HG02870 (cell line): ENCODE data around the gene CEP350.
"Not testable (repeated sequence)": the region's sequence is repeated elsewhere in the genome, so short reads cannot be mapped to it uniquely, and the experiment has no call there.

Source experiments
- ATAC-seq: cut with Tn5 transposase; IDR thresholded peaks from one replicate; pipeline ENCODE4 v1.9.1; 2021; ENCODE audit warnings: mild to moderate bottlenecking, moderate library complexity; ENCODE audit not compliant: unreplicated experiment

The CEP350 gene

DNA sequence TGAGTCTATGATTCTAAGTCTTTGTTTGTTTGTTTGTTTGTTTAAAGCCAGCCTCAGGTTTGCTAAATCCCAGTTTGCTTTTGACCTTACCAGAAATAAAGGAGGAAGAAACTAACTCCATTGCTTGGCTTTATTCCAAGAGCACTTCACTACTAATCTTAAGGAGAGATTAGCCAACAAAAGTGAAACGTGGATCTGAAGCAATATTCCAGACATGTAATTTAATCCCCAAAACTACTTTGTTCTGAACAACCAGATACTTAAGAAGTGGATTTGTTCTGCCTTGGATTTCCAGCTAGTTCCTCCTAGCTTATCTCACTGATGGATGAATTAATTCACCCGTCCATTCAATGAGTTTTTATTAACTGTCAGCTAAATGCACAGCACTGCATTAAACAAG lies 15.9 kb upstream of the CEP350 start:
- no peak for ATAC-seq

DNA sequence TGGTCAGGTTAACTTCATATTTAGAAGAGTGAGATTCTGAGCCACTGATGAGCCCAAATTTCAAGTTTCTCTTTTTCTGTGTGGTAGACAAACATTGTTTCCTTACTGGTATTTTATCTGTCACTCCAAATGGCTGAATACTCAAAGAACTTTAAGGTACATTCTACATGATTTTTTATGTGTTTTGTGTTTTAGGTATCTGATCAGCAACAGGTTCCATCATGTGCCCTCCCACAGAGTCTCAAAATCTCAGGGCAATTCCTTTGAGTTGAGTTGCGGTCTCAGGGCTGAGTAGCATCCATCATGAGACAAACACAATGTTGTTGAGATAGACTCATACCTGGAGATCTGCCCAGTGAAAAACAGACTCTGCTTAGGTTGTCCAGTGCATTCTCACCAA lies 14.7 kb upstream of the CEP350 start:
- no peak for ATAC-seq

- no peak for ATAC-seq
Measured at GRCh38 chr1:179941454-179941853, 13.2 kb upstream of the CEP350 start.

GRCh38 chr1:179950651-179951050 lies 4.0 kb upstream of the CEP350 start:
- no peak for ATAC-seq

DNA sequence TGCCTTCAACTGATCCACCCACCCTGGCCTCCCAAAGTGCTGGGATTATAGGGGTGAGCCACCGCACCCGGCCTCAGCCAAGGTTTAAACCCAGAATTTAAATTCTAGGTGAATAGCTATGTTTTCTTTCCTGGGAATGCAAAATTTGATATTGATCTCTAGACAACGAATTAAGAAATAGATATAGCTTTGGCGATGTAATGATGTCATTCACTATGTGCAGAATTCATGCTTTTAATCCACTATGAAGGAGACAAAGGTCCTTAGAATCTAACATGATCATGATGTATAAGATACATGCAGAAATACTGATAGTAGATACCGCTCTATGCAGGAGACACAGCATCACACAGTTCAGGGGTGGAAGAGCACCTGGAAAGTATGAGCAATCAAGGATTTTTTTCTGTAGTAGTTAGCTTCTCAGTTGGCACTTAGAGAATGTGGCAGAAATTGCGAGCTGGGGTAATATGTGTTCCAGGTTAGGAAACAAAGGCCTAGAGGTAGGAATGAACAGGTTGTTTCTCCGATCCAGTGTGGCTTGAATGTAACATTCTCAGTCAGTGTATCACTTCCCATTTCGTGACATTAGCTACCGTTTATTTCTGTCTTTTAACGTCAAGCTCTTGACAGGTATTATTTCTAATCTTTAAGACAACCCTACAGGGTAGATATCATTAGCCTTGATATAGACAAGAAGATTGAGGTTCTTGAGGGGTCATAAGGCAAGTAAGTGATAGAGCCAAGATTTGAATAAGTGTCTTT lies 3.0 kb upstream of the CEP350 start:
- ATAC-seq: no peak

DNA sequence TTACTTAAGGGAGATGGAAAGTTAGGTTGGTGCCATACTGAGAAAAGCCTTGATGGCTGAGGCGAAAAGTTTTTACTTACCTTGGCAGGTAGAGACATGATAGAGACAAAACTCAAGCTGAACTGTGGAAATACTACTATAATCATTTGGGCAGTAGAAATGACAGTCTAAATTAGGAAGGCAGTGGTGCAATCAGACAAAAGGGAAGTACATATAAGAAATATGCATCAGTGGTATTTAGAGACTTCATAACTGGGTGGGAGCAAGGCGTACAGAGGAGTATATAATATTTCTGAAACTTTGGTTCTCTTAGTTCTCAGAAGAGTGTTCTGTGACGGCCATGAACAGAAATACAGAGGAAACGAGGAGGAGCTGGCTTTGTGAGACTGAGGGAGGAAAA lies 2.4 kb upstream of the CEP350 start:
- ATAC-seq: no peak

GRCh38 chr1:179953974-179954492 lies 577 bp upstream of the CEP350 start:
- ATAC-seq: no peak

- ATAC-seq: no peak
Measured at GRCh38 chr1:179955287-179955680, 674 bp downstream of the CEP350 start.

DNA sequence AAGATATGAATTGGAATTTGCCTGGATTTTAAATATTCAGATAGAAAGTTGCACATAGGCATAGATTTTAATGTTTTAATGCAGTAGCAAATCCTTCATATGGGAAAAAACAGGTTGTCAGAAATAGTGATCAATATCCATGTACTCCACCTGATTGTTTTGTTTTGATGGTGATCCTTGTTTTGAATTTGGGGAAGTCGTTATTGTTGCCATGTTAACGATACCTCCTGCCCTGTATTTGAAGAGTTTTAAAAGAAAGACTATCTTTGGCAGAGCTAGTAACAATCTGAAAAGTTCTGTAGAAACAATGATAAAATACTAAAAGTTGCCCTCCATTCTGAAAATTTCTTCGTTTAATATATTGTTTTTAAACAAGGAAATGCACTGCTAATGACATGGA lies 1.1 kb downstream of the CEP350 start:
- no peak for ATAC-seq

DNA sequence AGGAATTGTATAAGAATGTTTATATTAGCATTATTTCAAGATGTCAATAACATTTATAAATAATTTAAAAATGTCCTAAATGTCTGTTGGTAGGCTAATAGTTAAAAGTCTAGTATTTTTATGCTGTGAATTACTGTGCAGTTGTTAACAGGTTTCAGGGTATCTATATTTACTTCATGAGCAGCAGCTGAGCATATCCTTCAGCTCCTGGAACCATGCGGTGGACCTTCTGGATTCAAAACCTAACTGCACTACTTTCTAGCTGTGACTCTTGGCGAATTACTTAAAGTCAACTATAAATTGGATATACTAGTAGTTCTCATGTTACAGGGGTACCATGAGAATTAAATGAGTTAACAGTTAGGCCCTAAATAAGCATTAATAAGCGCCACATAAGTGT lies 3.7 kb downstream of the CEP350 start:
- no peak for ATAC-seq

- not testable (repeated sequence) for ATAC-seq
Measured at GRCh38 chr1:179962168-179962567, 7.6 kb downstream of the CEP350 start.

DNA sequence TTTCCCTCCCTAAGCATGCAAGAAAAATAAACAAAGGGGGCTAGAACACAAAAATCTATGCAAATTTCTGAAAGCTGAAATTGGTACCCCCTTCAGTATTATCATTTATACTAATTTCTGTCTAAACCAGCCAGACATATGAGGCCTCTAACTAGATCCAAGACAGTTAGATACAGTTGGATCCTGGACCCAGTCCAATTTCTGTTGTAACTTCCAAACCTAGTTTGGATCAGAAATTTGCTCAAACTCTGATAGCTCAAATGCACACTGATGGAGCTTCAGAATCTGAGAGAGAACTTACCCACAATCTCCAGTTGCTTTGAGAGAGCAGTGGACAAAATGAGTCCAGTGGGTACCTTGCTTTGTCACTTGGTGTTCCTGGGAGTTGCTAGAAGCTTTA lies 11.9 kb downstream of the CEP350 start:
- no peak for ATAC-seq

DNA sequence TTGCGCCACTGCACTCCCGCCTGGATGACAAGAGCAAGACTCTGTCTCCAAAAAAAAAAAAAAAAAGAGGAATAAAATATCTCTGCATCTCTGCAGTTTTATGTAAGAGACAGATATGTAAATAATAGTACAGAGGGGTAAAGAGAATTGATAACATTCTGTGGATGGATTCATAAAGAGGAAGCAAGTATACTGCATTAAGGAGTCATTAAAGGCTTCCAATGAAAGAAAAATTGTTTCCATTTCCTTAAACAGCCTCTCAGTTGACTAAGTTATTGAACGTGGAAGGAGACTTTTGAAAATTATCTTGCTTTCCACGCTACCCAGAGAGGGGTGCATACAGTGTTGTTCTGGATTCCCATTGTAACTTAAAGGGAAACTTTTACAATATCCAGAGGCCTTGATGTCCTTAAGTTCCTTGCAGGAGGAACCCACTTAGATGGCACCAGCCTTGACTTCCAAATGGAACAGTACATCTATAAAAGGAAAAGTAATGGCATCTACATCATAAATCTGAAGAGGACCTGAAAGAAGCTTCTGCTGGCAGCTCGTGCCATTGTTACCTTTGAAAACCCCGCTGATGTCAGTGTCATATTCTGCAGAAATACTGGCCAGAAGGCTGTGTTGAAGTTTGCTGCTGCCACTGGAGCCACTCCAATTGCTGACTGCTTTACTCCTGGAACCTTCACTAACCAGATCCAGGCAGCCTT lies 13.8 kb downstream of the CEP350 start:
- ATAC-seq: no peak

DNA sequence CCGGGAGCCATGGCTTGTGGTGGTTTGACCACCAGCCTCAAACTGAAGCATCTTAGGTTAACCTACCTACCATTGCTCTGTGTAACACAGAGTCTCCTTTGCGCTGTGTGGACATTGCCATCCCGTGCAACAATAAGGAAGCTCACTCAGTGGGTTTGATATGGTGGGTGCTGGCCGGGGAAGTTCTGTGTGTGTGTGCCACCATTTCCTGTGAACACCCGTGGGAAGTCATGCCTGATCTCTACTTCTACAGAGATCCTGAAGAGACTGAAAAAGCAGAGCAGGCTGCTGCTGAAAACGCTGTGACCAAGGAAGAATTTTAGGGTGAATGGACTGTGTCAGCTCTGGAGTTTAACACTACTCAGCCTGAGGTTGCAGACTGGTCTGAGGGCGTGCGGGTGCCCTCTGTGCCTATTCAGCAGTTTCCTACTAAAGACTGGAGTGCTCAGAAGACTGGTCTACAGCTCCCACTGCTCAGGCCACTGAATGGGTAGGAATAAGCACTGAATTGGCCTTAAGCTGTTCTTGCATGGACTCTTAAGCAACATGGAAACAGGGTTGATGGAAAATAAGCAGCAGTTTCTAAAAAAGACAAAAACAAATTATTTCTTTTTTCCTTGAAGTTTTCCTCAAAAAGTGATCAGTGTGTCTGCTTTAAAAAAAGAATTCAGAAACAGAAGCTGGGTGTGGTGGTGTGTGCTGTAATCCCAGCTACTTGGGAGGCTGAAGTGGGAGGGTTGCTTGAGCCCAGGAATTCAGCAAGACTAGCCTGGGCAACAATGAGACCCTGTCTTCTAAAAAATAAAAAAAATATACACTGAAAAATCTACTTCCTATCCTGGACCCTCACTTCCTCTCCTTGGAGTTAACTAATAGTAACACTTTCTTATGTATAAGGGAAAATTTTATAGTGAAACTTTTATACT lies 14.6 kb downstream of the CEP350 start:
- no peak for ATAC-seq

GRCh38 chr1:179969962-179970361 lies 15.4 kb downstream of the CEP350 start:
- no peak for ATAC-seq

- ATAC-seq: no peak
Measured at GRCh38 chr1:179971563-179972496, 17.2 kb downstream of the CEP350 start.

GRCh38 chr1:179973198-179974110 lies 18.8 kb downstream of the CEP350 start:
- no peak for ATAC-seq

- no peak for ATAC-seq
Measured at GRCh38 chr1:179976970-179977651, 22.5 kb downstream of the CEP350 start.
